Measurements from ENCODE around the gene ZNF701. TPM values are rescaled to one million over a fixed set of nuclear protein-coding genes. Genes with fewer than 3 reads are reported as not detected.

The ZNF701 gene
- total RNA-seq, 1 experiment from 2014 or later: 24.4 TPM

DNA sequence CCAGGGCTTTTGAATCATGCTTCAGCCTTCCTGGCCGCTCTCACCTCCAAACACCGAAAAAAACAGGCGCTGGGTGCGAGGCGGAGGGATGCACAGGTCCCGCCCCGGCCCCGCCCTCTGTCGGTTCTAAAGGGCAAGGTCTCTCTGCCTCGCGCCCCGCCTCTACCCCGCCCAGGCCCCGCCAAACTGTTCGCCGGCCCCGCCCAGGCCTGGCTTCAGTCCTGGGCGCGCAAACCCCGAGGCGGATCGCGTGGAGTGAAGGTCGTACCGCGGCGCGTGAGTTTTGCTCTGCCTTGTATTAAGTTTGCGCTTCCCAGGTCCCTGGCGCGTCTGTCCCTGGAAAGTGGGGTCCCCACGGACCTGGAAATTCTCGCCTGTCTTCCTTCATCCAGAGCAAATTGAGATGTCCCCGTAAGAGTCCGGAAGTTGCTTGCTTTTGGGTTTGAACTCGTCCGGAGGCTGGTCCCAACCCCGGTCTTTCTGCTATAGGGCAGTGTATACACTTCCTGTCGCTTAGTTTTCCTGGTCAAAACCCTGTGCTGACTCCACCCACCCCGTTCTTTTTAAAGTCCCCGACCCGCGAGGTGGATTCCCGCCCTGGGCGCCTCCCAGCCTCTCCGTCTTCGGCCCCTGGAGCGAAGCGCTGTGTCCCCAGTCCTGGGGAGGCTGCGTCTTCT is 34.2 kb upstream of the ZNF701 start:
- Histone ChIP-seq H3K79me1 (ENCODE audit: insufficient read depth, low read depth, low read length, poor library complexity, severe bottlenecking) (no peaks in the 10 kb centered on the region), H3K9me3 (ENCODE audit: control insufficient read depth, low read depth, low read length) (no peaks in the 10 kb centered on the region), H3K23me2 (ENCODE audit: insufficient read length, low read depth, low read length, poor library complexity, severe bottlenecking) (peaks cover 15% of the 10 kb centered on the region), H2BK15ac (ENCODE audit: low read depth, low read length) (no peak overlapping the region), H3T11ph (ENCODE audit: low read length) (no peak overlapping the region), H3K23ac (ENCODE audit: insufficient read length, low read depth, low read length) (no peak overlapping the region), H3K4ac (ENCODE audit: low read depth, low read length) (no peak overlapping the region), H4K5ac (ENCODE audit: insufficient read length, low read depth, low read length) (no peak overlapping the region), H3K79me2 (ENCODE audit: insufficient read depth, low read length) (no peaks in the 10 kb centered on the region), H3K18ac (ENCODE audit: insufficient read length, low read depth, low read length) (peak overlapping the region; percentile 57), H4K91ac (ENCODE audit: insufficient read length, low read depth, low read length) (no peak overlapping the region), H2AFZ (ENCODE audit: low read length) (peak overlapping the region; percentile 75), H3K27ac (ENCODE audit: insufficient read length, low read depth, low read length) (no peak overlapping the region), H4K20me1 (ENCODE audit: control insufficient read depth, insufficient read depth, insufficient read length) (no peaks in the 10 kb centered on the region), H3K4me2 (ENCODE audit: insufficient read depth, insufficient read length, low read length) (peak overlapping the region; percentile 71), H3K14ac (ENCODE audit: insufficient read depth, low read length) (peak overlapping the region; percentile 87), H3K4me1 (ENCODE audit: insufficient read depth, low read length) (no peaks in the 10 kb centered on the region; the same call in 1 of the 2 replicates), H2AK5ac (ENCODE audit: insufficient read length, low read length) (no peak overlapping the region), H2BK12ac (ENCODE audit: insufficient read length, low read depth, low read length) (no peak overlapping the region), H3K56ac (ENCODE audit: insufficient read length, low read depth, low read length) (no peak overlapping the region), H4K8ac (replicated peaks; ENCODE audit: insufficient read length, low read depth, low read length) (no peak overlapping the region), H3K27me3 (ENCODE audit: insufficient read depth, low read length) (no peaks in the 10 kb centered on the region), H2BK120ac (ENCODE audit: low read depth, low read length, poor library complexity, severe bottlenecking) (no peak overlapping the region), H3K9ac (ENCODE audit: extremely low read depth, insufficient read length, low read length) (peak overlapping the region; percentile 82), H2BK5ac (ENCODE audit: insufficient read length, low read length) (no peak overlapping the region), H2BK20ac (ENCODE audit: low read depth, low read length, poor library complexity, severe bottlenecking) (no peak overlapping the region)
- Mint-ChIP-seq H3K4me1 (peaks cover 16 to 17% of the 10 kb centered on the region in 2 experiments), H3K36me3 (ENCODE audit: insufficient read depth in 1 of 3, low read depth in 3 of 3) (peaks cover 0 to 22% (median 0%) of the 10 kb centered on the region in 3 experiments; a peak in 3 of 7 replicates), H3K27me3 (ENCODE audit: low read depth) (peaks cover 8% of the 10 kb centered on the region), H3K4me3 (peak overlapping the region; percentile 83 to 88), H3K9me3 (no peaks in the 10 kb centered on the region), H3K27ac (peak overlapping the region in 2 of 3 experiments; percentile 91 to 96; a peak in 4 of 7 replicates)
- TF ChIP-seq, protein P1, sequence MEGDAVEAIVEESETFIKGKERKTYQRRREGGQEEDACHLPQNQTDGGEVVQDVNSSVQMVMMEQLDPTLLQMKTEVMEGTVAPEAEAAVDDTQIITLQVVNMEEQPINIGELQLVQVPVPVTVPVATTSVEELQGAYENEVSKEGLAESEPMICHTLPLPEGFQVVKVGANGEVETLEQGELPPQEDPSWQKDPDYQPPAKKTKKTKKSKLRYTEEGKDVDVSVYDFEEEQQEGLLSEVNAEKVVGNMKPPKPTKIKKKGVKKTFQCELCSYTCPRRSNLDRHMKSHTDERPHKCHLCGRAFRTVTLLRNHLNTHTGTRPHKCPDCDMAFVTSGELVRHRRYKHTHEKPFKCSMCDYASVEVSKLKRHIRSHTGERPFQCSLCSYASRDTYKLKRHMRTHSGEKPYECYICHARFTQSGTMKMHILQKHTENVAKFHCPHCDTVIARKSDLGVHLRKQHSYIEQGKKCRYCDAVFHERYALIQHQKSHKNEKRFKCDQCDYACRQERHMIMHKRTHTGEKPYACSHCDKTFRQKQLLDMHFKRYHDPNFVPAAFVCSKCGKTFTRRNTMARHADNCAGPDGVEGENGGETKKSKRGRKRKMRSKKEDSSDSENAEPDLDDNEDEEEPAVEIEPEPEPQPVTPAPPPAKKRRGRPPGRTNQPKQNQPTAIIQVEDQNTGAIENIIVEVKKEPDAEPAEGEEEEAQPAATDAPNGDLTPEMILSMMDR (conservative IDR thresholded peaks at IDR 0.05): no peak; the same call in 2 of the 3 replicates
- no CpG with 5 or more reads among the region's 50 CpGs for WGBS (ENCODE audit: extremely low coverage, insufficient read length, low lambda C conversion rate)
- peak; percentile 93 for DNase-seq
